SW 1271 (cell line): ENCODE data around the gene PSMB1.
A peak's percentile ranks its signal among the peaks of the same experiment; 100 is the strongest.

Experiments used
- DNase-seq, 2 experiments: peaks; one replicate each; lab custom pipeline; 2025; lab: John Stamatoyannopoulos, UW

PSMB1 gene

DNA sequence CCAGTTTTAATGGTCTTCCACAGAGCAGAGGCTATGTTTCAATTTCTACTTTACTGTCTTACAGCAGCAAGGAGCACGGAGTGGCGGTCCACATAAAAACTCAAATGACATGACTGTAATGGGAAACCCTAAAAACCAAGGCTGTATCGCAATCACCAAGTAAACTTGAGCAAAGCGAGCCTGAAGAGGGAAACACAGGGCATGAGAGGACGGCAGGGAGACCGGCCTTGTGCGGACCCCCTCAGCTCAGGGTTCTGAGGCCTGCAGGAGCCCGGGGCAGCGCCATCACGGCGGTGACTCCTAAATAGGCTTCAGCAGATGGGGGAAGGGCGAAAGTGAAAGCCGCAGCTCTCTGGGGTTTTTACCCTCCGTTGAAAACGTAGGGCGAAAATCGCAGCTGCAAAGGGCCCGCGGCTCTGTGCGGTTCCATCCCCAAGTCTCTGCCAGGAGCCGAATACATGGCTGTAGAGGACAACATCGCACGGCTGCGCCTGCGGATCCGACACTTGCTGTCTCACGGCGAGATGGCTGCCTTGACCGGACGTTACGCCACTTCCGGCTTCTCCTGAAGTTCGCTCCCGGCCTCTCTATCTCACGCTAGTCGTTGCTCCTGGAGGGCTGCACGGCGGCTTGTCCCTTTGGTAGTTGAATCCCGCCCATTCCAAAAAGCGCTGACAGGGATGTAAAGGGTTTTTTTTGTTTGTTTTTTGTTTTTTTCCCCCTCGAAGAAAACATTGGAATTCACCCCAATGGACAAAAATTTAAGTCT lies at the start of gene PSMB1:
TSS of gene PSMB1 (minus strand) at position 543 of the 769 bp plus-strand sequence. CDS start at position 478, 65 bp downstream.
- peak; percentile 86 to 91 for DNase-seq

DNA sequence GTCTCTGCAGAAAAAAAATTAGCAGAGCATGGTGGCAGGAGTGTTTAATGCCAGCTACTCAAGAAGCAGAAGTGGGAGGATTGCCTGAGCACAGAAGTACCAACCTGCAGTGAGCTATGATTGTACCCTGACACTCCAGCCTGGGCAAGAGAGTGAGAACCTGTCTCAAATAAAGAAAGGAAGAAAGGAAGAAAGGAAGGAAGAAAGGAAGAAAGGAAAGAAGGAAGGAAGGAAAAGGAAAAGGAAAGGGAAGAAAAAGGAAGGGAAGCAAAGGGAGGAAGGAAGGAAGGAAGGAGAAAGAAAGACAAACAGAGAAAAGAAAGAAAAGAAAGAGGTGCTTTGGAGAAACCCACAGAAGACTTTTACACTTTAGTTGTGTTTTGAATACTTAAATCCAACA lies 44.2 kb upstream of the PSMB1 start:
- no peak for DNase-seq

DNA sequence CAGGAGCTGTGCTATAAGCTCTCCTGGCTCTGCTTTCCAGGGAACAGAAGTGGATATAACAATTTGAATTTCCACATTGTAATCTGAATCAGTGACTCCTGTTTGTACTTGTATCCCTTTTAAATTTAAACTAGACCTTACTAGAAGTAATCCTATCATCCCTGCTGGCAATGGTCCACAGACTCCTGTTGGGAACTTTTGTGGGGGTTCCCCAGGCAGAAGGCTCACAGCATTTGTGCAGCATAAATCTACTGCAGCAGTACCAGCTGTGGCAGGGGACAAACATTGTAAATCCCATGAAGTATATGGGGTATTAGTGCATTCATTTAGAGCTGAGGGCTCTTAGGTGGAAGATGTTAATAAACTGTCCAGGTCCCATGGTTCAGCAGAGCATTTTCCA lies 43.3 kb upstream of the PSMB1 start:
- DNase-seq: no peak

DNA sequence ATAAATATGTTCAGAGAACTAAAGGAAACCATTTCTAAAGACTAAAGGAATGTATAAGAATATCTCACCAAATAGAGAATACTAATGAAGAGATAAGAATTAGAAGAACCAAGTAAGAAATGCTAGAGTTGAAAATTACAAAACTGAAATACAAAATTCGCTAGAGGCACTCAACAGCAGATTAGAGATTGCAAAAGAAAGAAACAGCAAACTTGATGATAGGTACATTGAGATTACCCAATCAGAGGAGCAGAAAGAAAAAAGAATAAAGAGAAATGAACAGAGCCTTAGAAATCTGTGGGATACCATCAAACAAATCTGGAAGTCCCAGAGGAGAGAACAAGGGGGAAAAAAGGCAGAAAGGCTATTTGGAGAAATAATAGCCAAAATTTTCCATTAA lies 37.6 kb upstream of the PSMB1 start:
- DNase-seq: no peak

DNA sequence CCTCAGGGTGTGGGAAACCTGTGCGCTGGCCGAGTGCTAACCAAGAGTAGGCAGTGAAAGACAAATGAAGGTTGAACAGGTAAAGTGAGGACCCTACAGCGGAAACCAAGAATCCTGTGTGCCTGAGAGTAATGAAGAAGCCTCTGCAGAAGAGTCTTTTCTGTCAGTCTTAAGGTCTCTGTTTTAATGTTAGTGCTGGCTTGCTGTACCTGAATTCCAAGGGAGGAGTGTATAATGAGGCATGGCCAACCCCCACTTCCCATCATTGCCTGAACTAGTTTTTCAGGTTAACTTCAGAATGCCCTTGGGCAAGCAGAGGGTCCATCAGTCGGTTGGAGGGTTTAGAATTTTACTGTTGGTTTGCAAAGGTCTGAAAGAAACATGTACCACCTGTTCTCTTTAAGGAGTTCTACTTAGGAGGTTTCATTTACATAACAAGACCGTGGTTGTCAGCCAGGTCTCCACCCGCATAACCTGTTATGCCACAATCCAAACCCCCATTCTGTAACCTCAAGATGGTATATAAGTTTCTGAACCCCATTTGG lies 31.9 kb upstream of the PSMB1 start:
- DNase-seq: no peak

DNA sequence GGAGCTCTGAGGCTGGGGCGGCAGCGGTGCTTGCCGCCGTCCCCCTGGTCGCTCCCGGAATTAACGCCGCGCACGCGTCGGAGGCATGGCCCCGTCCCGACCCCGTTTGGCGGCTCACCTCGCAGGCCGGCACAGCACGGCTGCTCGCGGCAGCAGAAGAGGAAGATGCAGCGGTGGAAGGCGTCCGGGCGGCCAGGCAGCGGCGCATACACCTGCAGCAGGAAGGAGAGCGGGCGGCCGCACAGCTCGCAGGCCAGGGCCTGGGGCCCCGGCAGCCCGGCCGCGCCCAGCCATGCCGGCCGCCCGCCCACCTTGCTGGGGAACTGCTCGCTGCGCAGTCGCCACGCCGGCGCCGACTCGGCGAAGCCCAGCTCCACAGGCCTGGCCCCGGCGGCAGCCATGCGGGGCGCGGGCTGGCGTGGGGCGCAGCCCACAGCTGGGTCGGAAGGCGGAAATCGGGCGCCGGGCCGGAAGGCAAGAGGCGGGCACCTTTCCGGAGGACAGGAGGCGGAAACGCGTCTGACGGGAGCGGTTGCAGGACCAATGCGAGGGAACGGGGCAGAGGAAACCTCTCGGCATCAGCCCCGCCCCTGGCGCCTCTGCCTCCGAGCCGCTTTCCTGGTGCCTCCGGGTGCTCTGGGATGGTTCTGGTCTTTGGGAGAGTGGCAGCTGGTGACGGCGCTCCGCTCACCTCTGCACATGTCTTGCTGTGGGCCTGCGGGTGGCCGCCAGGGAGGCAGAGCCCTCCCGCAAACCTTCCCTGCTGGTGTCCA lies 31.3 kb upstream of the PSMB1 start, which contains the start of gene PDCD2:
TSS of gene PDCD2 (minus strand) at position 457 of the 773 bp plus-strand sequence. CDS start at position 401, 56 bp downstream.
- DNase-seq: peak; percentile 80 to 90

DNA sequence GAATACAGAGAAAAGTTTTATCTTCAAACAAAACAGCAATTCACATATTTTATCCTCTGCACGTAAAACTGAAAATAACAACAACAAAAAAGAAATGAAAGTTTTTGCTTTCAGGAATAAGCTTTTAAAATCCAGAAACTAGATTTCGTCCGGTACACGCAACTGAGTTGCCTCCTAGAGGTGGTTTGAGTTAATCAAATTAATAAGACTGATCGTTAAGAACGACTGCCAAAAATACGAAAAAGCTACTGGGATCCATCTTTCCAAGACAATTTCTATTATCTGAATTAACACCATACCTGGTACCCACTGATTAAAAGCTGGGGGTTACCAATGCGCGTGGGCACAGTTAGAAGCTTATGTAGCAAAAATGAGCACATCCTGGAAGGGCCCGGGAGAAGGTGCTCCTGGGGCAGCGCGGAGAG lies 30.7 kb upstream of the PSMB1 start:
- no peak for DNase-seq

DNA sequence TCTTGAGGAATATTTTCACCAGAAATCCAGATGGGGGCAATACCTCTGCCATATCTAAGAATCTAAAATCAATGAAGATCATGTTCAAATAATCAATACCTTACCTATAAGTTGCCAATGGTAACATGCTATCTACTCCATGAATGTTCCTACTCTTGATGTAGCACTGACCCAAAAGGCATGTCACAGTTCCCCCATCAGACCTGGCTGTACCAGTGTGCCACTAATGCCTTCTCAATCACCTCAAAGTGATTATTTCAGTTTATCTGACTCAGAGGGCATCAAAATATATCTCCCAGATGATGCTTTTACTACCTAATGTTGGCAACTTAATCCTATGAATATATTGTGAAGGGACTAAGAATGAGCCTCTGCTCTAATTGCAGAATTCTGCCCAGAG lies 25.8 kb upstream of the PSMB1 start:
- DNase-seq: no peak

DNA sequence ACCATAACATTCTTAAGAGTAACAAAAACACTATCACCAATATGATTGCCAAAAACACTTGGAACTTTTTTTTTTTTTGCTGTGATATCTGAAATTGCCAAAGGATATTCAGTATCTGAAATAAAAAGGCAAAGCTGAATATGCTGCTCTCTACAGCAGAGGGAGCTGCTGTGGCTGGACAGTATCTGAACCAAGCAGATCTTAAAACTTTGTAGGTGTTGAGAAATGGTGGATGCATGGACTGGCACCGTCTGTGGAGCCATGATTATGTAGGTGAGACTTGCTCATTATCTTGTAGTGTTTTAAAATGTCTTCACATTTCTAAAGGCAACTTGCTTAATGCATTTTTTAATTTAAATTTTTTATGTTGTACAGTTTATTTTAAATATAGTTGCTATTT lies 22.1 kb upstream of the PSMB1 start:
- DNase-seq: no peak

DNA sequence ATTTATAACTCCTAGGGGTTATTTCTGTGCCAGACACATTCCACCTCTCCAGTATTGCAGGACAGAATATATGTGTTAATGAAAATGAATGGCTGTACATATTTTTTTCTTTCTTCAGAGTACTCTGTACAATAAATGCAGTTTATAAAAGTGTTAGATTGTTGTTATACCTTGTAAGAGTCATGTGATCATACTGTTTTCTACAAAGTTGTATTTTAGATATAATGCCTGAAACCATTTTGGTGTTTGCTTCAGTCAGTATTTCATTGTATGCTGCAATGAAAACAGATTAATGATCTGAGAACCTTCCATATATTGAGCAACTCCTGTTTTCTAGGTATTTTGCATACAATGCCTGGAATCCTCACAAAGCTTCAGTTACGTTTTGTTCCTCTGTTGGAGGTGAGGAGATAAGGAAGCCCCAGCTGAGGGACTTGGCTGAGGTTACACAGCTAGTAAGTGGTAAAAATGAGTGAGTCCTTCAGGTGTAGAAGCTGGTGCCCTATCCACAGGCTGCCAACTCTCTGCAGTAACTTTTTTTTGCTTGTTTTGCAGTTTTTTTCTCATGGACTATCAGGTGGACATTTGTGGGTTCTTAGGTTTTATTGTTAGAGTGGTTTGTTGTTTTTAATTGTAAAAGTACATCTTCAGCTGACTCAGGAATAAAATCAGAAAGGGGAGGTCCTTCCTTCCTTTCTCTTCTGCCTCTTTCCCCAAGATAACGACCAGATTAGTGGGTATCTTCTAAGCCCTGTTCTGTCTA lies 19.8 kb upstream of the PSMB1 start:
- DNase-seq: no peak

DNA sequence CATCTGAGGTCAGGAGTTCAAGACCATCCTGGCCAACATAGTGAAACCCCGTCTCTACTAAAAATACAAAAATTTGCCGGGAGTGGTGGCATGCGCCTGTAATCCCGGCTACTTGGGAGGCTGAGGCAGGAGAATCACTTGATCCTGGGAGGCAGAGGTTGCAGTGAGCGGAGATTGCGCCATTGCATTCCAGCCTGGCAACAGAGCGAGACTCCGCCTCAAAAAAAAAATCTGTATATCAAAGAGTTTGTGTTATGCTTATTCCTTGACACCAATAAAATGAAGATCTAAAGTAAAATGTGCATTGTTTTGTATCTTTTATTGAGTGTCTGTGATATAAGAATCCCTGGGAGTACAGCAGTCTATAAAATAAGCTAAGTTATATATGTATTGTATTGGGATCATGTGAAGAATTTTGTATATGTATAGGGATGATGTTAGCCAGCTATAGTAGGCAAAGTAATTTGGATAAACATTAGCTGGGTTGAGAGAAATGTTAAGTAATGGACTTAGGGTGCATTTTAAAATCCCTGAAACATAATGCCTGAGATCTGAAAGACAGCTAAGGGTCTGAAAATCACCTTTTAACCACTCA lies 11.9 kb upstream of the PSMB1 start:
- no peak for DNase-seq

DNA sequence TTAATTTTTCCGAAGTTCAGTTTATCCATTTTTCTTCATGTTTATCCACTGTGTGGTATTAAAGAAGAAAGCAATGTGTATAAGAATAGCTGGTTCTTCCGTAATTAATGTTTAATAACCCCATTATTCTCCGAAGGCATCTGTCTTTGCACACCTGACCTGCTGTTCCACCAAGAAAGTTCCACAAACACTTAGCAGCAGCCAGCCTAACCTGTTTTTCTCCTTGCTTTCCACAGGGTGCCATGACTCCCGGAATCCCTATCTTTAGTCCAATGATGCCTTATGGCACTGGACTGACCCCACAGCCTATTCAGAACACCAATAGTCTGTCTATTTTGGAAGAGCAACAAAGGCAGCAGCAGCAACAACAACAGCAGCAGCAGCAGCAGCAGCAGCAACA lies 8.4 kb upstream of the PSMB1 start:
- no peak for DNase-seq

DNA sequence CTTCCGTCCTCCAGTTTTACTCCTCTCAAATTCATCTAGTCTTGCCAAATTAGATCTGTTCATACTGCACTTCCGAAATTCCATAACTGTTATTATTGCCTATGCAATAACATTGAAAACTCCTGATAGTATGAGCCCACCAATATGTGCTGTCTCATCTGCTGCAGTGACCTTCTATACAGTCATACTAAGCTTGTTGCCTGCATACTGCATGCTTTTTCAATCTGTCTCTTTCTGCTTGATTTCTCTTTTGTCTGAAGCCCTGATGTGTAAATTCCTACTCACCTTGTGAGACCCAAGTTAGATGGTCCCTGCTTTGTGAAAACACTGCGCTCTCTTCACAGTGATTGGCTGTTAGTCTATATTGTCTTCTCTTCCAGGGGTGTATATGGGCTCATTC lies 2.2 kb upstream of the PSMB1 start:
- no peak for DNase-seq

DNA sequence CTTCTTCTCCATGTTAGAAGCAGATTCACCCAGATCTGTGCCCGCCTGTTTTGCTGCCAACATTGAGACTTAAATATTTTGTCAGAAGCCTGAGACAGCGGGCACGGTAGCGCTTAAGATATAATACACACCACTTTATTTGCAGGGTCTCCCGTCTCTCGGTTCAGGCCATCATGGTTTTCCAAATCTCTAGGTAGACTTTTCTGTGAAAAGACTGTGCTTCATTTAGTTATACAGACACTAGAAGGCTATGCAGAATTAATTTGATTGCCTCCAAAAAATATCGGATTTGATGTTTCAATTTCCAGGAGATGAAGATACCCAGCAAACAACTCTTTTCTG lies 1.7 kb upstream of the PSMB1 start:
- DNase-seq: no peak

DNA sequence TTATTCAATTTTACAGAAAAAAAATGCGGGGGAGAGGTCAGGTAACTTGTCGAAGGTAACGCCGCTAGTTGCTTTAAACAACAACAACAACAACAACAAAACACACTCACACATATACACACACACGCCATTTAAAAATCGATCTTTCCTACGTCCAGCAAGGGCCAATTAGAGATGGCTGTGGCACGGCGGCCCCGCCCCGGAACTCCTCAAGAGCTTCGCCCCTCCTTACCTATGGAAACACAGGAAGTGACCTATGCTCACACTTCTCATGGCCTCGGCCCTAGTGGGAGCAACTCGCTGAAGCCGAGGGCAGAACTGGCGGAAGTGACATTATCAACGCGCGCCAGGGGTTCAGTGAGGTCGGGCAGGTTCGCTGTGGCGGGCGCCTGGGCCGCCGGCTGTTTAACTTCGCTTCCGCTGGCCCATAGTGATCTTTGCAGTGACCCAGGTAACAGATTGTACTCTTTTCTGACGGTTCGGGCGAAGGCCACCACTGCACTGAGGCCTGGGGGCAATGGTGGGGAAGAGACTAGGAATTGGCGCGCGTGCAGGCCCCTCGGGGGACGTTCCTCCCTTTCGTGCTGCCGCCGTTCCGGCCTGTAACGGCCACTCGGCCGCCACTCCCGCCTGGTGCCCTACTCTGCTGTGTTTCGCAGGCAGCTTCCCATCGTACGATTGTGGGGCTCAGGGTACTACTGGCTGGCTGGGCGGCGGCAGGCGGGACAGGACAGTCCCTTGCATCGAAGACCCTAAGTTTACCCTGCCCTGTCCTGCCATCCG lies 1.1 kb upstream of the PSMB1 start, which contains the start of gene TBP:
TSS of gene TBP (plus strand) at position 357 of the 783 bp plus-strand sequence. CDS start 2,661 bp downstream, outside the sequence.
- DNase-seq: peak; percentile 95 to 98

DNA sequence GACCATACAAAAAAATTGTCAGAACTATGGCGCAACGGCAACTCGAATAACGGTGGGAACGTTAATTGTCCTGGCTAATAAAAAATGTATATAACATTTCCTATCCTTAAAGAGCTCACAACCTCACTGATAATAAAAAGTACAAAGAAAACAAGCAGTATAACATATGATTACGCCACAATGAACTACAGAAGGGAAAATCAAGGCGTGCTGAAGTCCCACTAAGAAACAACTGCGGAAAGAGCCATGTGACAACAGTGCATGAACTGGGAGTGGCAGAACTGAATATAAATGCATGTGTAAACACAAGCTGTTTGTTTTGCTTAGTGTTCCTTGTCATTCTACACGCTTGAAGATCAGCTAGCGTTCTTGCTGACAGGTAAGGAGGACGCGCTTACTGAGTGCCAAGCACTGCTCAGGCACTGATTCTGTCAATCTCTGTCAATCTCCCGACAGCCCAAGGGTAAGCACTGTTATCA lies 466 bp upstream of the PSMB1 start:
- no peak for DNase-seq

DNA sequence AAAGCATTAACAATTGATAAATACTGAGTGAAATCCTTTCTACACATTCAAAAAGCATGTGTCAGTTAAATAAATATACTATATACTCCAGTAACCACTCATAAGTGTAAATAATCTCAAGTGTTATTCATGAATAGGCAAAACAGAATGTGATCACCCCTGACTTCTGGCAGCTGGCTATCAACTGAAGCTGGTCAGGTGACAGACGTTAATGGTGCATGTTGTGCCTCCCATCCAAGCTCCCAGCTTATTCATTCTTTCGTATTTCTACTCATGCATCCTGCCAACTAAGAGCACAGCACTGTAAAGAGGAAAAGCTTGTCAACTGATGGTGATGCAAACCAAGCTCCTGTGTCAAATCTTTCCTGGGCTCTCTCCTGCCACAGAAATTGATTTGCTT lies 7.7 kb downstream of the PSMB1 start:
- no peak for DNase-seq

DNA sequence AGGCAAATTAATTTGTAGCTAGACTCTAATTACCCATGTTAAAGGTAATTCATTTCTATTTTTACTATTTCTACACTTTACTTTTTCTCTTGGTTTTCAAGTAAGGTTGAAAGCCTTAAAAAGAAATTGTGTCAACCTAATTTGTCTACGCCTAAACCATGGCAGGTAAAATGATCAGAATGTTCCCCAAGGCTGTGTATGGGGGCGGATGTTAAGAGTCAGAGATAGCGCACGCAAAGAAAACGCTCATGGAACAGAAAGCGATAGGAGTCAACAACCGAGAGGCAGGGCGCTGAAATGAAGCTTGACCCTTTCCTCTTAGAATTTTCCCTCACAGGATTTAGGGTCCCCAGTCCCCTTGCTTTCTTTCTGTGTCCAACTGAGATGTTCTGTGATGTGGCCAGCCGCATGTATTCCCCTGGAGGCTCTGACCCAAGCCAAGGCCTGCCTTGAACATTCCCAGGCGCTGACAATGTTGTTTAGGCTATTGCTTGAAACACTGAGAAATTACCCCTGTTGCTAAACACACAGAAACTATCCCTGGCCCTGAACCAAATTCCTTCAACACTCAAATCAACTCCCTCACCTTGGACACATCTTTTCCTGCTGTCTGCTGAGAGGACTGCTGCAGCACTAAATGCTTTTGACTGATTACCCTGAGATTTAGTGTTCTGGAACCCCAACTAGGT lies 10.9 kb downstream of the PSMB1 start:
- no peak for DNase-seq

DNA sequence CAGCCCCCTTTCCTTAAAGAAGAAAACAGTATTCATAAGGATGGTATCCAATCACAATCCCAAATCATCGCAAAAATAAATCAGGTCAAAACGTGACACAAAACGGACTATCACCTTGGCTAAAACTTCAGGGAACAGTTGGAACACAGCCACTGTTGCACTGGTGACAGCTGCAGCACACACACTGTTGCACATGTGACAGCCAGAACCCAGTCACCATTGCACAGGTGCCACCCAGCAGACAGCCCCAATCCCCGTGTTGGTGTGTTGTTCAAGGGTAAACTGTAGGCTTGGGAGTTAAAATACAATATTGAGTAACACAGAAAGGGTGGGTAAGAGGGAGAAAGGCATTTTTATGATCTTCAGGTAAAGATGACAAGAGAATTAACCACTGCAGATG lies 15.8 kb downstream of the PSMB1 start:
- no peak for DNase-seq

DNA sequence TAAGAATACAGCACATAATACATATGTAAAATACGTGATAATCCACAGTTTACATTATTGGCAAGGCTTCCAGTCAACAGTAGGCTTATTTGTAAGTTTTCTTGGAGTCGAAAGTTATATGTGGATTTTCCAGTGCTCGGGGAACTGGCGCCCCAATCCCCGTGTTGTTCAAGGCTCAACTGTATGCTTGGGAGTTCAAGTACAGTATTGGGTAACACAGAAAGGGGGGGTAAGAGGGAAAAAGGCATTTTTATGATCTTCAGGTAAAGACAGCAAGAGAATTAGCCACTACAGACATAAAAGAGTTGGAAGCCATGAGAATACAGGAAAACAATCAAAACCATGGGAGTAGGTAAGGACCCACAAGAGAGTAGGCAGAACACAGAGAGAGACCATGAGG lies 16.4 kb downstream of the PSMB1 start:
- DNase-seq: no peak
